ENCODE data around the gene NPLOC4. TPM values are rescaled to one million over a fixed set of nuclear protein-coding genes. Genes with fewer than 3 reads are reported as not detected.
A peak's percentile ranks its signal among the peaks of the same experiment; 100 is the strongest.

Gene NPLOC4
- 93.8 and 102 TPM in 2 replicates for total RNA-seq
- long read RNA-seq, partial matches to known transcripts: 7 of 25 reads
- long read RNA-seq, other reads (novel, unspliced or antisense): 18 of 25 reads

DNA sequence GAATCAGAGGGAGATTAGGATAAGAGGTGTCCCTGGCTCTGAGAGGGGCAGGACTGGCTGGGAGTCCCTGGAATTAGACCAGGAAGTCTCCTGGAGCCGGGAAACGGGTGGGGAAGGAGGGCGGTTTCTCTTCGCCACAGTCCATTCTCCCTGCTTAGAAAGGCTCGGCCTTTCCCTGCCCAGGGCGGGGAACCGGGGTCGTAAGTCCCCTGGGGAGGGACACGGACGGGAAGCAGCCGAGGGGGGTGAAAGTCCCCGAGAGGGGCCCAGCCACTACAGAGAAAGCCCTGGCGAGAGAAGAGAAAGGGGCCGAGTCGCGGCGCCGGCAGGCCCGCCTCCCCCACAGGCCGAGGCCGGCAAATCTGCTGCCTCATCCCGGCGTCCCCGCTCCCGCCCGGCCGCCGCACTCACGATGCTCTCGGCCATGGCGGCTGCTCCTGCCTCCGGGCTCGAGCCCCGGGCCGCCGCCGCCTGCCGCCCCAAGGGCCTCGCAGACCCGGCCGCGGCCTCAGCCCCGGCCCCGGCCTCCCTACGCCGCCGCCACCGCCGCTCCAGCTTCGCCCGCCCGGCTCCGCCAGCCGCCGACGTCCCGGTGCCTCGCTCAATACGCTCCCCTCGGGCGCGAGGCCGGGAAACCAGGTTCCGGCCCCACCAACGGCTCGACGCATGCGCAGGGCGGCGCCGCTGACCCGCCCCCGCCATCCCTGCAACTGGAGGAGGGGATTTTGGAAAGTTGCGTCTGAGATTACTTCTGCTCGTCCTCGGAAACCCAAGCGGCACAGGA lies at the start of gene NPLOC4, which contains the start of gene TSPAN10:
NPLOC4 (minus strand) TSS at position 608 of the 784 bp plus-strand sequence; CDS start at position 426, 182 bp downstream.
TSPAN10 (plus strand) TSS at position 692 of the 784 bp plus-strand sequence. CDS start 5,217 bp downstream, outside the sequence.
- peak within 1 kb of the TSS; percentile 89 for H3K4me3 Mint-ChIP-seq (ENCODE audit: low read depth)
- TF ChIP-seq, protein P1, sequence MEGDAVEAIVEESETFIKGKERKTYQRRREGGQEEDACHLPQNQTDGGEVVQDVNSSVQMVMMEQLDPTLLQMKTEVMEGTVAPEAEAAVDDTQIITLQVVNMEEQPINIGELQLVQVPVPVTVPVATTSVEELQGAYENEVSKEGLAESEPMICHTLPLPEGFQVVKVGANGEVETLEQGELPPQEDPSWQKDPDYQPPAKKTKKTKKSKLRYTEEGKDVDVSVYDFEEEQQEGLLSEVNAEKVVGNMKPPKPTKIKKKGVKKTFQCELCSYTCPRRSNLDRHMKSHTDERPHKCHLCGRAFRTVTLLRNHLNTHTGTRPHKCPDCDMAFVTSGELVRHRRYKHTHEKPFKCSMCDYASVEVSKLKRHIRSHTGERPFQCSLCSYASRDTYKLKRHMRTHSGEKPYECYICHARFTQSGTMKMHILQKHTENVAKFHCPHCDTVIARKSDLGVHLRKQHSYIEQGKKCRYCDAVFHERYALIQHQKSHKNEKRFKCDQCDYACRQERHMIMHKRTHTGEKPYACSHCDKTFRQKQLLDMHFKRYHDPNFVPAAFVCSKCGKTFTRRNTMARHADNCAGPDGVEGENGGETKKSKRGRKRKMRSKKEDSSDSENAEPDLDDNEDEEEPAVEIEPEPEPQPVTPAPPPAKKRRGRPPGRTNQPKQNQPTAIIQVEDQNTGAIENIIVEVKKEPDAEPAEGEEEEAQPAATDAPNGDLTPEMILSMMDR (IDR thresholded peaks at IDR 0.05; ENCODE audit: unreplicated experiment): no peak
- peak within 1 kb of the TSS; percentile 96 for H3K27ac Mint-ChIP-seq
- no peaks in the 10 kb centered on the region for H3K36me3 Mint-ChIP-seq (ENCODE audit: insufficient read depth)
- no peaks in the 10 kb centered on the region for H3K9me3 Mint-ChIP-seq (ENCODE audit: low read depth)
- peaks cover 11% of the 10 kb centered on the region for H3K4me1 Mint-ChIP-seq (ENCODE audit: low read depth)
- DNase-seq (ENCODE audit: low spot score, unreplicated experiment): peak; percentile 83
- H3K27me3 Mint-ChIP-seq: no peaks in the 10 kb centered on the region

DNA sequence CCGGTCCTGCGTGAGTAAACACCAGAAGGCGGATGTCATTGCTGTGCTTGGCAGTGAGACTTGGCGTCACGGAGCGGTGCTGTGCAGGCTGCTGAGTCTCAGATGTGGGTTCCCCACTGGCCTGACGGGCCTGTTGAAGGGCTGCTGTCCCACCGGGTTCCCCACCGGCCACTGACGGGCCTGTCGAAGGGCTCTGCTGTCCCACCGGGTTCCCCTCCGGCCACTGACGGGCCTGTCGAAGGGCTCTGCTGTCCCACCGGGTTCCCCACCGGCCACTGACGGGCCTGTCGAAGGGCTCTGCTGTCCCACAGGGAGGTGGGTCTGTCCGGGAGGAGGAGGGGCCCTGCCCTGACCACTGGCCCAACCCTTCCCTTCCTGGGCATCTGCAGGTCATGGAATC lies 49.7 kb upstream of the NPLOC4 start:
- Mint-ChIP-seq H3K9me3 (ENCODE audit: low read depth) (no peaks in the 10 kb centered on the region), H3K27me3 (no peaks in the 10 kb centered on the region), H3K4me3 (ENCODE audit: low read depth) (no peak overlapping the region), H3K36me3 (ENCODE audit: insufficient read depth) (peaks cover 14% of the 10 kb centered on the region), H3K27ac (no peak overlapping the region), H3K4me1 (ENCODE audit: low read depth) (peaks cover 13% of the 10 kb centered on the region)
- no peak for DNase-seq (ENCODE audit: low spot score, unreplicated experiment)
- TF ChIP-seq, protein P1 (IDR thresholded peaks at IDR 0.05; ENCODE audit: unreplicated experiment): no peak

DNA sequence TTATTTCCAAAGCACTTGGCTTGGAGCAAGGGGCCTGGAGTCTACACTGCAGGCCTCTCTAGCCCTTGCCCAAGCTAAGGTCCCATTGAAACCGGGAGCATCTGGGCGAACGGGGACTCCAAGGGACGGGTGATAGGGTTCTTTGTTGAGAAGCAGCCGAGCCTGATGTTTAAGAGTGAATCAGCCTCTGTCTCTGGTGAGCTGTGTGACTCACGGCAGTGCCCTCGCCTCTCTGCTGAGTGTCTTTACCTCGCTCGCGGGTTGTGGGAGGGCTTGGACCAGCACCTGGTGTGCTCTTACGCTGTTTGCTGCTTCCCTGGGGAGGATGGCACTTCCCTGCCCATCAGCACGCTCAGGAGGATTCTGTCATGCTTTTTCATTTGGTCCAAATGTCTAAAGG lies 48.2 kb upstream of the NPLOC4 start:
- Mint-ChIP-seq H3K27me3 (no peaks in the 10 kb centered on the region), H3K36me3 (ENCODE audit: insufficient read depth) (peaks cover 13% of the 10 kb centered on the region), H3K9me3 (ENCODE audit: low read depth) (no peaks in the 10 kb centered on the region), H3K4me3 (ENCODE audit: low read depth) (peak overlapping the region; percentile 78), H3K27ac (peak overlapping the region; percentile 92), H3K4me1 (ENCODE audit: low read depth) (peaks cover 13% of the 10 kb centered on the region)
- TF ChIP-seq, protein P1 (IDR thresholded peaks at IDR 0.05; ENCODE audit: unreplicated experiment): no peak
- no peak for DNase-seq (ENCODE audit: low spot score, unreplicated experiment)

DNA sequence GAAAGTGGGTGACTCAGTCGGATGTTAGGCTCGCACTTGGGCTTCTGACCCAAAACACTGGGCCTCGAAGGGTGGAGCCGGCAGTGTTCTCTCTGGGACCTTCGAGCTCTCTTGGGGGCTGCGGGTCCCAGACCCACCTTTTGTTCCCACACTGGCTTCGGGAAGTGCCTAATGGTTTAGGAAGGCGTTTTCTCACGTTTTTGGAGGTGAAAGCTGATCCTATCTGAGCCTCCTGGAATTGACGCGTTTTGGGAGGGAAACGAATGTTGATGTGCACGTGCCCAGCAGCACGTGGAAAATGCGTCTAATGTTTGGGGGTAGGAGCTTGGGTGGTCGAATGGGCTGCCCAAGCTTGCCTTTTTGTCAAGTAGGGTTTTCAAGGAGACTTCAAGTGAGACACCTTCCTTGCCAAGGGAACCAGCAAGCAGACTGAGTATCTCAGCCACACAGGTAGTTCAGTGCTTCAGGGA lies 47.6 kb upstream of the NPLOC4 start:
- TF ChIP-seq, protein P1 (IDR thresholded peaks at IDR 0.05; ENCODE audit: unreplicated experiment): no peak
- Mint-ChIP-seq H3K9me3 (ENCODE audit: low read depth) (no peaks in the 10 kb centered on the region), H3K27ac (peak overlapping the region; percentile 92), H3K4me3 (ENCODE audit: low read depth) (peak overlapping the region; percentile 78), H3K36me3 (ENCODE audit: insufficient read depth) (peaks cover 10% of the 10 kb centered on the region), H3K27me3 (no peaks in the 10 kb centered on the region), H3K4me1 (ENCODE audit: low read depth) (peaks cover 13% of the 10 kb centered on the region)
- DNase-seq (ENCODE audit: low spot score, unreplicated experiment): no peak

DNA sequence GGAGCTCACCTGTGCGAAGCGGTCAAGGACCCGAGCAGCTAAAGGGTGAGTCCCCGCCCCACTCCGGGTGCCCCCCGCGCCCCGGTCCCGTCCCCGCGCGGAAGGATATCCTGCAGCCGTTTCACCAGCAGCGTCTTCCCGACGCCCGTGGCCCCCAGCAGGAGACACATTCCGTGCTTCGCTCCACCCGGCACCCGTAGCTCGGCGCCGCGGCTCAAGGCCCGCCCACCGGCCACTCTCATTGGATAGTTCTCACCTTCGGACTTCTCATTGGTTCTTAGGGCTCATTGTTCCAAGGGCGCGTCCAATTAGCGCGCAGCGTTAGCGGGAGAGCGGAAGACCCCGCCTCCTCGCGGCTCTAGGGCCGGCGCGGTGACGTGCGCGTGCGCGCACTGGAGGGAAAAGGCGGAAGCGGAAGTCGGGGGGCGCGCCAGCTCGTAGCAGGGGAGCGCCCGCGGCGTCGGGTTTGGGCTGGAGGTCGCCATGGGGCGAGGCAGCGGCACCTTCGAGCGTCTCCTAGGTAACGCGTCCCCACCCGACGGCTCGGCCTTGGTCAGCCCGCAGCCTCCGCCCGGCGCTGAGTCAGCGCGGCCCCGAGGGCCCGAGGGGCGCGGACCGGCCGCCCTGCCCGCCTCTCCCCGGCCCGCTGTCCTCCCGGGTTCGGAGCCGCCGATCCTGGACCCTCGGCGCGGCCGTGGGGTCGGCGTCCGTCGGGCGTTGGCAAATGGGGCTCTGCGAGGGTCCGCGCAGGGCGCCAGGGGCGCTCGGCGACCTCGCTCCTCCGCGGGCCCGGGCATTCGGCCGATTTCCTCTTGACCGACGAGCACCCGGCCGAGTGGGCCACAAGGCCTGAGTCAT lies 46.9 kb upstream of the NPLOC4 start, which contains the start of the genes ARL16 and HGS:
ARL16 (minus strand) TSS at position 214 of the 858 bp plus-strand sequence; CDS start at position 170, 44 bp downstream.
HGS (plus strand) TSS at position 428 of the 858 bp plus-strand sequence; CDS start at position 484, 56 bp downstream.
- Mint-ChIP-seq H3K9me3 (ENCODE audit: low read depth) (no peaks in the 10 kb centered on the region), H3K4me1 (ENCODE audit: low read depth) (peaks cover 13% of the 10 kb centered on the region)

More for the DNA sequence above, 46.9 kb upstream of the NPLOC4 start, which contains the start of the genes ARL16 and HGS:
- TF ChIP-seq, protein P1 (IDR thresholded peaks at IDR 0.05; ENCODE audit: unreplicated experiment): no peak
- Mint-ChIP-seq H3K4me3 (ENCODE audit: low read depth) (peak within 1 kb of the TSS; percentile 89), H3K27ac (peak within 1 kb of the TSS; percentile 94), H3K27me3 (no peaks in the 10 kb centered on the region), H3K36me3 (ENCODE audit: insufficient read depth) (peaks cover 10% of the 10 kb centered on the region)
- peak; percentile 97 for DNase-seq (ENCODE audit: low spot score, unreplicated experiment)

Measured in progenitor cell of endocrine pancreas (in vitro differentiated cells).